Astrocyte of the spinal cord (primary cell): Measurements from ENCODE around the gene ZBTB40.

Experiments
- DNase-seq: peaks from one replicate; pipeline ENCODE4 v3.0.0; 2011; ENCODE audit warnings: low read depth, low spot score
- H3K4me3 ChIP-seq: 2 replicates; pipeline ENCODE4 v1.5.1; 2011; ENCODE audit warnings: low read depth, mild to moderate bottlenecking, low read length, moderate library complexity
- CTCF ChIP-seq: IDR thresholded peaks from 2 replicates; pipeline ENCODE4 v1.5.1; 2012; ENCODE audit warnings: low read depth, mild to moderate bottlenecking, low read length, inconsistent platforms
- in situ Hi-C: cut with HindIII; loops from 2 replicates; pipeline ENCODE4 v1.10.0; 2017; ENCODE audit warnings: low sequenced_read_pairs

ZBTB40 gene

DNA sequence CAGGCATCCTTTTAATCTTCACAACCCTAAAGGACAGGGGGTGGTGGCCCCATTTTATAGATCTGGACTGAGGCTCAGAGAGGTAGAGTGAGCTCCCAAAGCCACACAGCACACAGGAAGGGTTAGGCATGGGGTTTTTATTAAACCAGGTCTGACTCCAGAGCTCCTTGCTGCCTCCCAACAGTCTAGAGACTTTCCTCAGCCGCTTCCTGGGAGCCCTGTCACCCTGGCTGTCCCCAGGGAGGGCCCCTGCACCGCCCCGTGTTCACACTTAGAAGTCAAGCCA, 103.7 kb downstream of the ZBTB40 start:
- TF ChIP-seq CTCF = no peak
- in situ Hi-C loops = no loop called here
- no peak for DNase-seq
- no peak overlapping the region for H3K4me3 ChIP-seq

GRCh38 chr1:22556391-22557104, 104.9 kb downstream of the ZBTB40 start:
- no peak for TF ChIP-seq CTCF
- DNase-seq = no peak
- no peak overlapping the region for H3K4me3 ChIP-seq
- in situ Hi-C loops = no loop called here

- DNase-seq = no peak
- H3K4me3 ChIP-seq = no peak overlapping the region
- no peak for TF ChIP-seq CTCF
- in situ Hi-C loops = no loop called here
Measured at GRCh38 chr1:22557341-22557950, 105.8 kb downstream of the ZBTB40 start.

- TF ChIP-seq CTCF = no peak
- no peak within 1 kb of the TSS for H3K4me3 ChIP-seq
- in situ Hi-C loops = no loop called here
- no peak for DNase-seq
Measured at GRCh38 chr1:22562584-22563583, 111.2 kb downstream of the ZBTB40 start, which contains the start of gene EPHA8. TSS of gene EPHA8 (plus strand) at chr1:22563489. CDS start at chr1:22563636, 147 bp downstream.

GRCh38 chr1:22563671-22564602, 112.3 kb downstream of the ZBTB40 start:
- no peak overlapping the region for H3K4me3 ChIP-seq
- no peak for DNase-seq
- in situ Hi-C loops = no loop called here
- TF ChIP-seq CTCF = no peak

- in situ Hi-C loops = no loop called here
- no peak for TF ChIP-seq CTCF
- no peak for DNase-seq
- H3K4me3 ChIP-seq = no peak overlapping the region
Measured at GRCh38 chr1:22566161-22566560, 114.5 kb downstream of the ZBTB40 start.
